K562 (cell line): ENCODE data around the gene SLC2A4. TPM values are rescaled to one million over a fixed set of nuclear protein-coding genes. Genes with fewer than 3 reads are reported as not detected.

ENCODE experiments used
- CBFA2T2 ChIP-seq: fragments of 450-650 bp; conservative IDR thresholded peaks from 2 replicates; pipeline ENCODE4 v1.6.1; 2017; ENCODE audit warnings: mild to moderate bottlenecking
- CCNT2 ChIP-seq: IDR thresholded peaks from 2 replicates; pipeline ENCODE4 v1.6.1; 2011; ENCODE audit warnings: borderline replicate concordance, low read depth, mild to moderate bottlenecking, moderate library complexity, mixed read lengths, low read length; ENCODE audit not compliant: insufficient read length; ENCODE audit errors: extremely low read depth
- CREM ChIP-seq: IDR thresholded peaks from 2 replicates; pipeline ENCODE4 v1.6.1; 2014; ENCODE audit warnings: antibody characterized with exemption, low read depth
- FOXJ2 ChIP-seq: fragments of 200-800 bp; sonication (Bioruptor generic); IDR thresholded peaks from 2 replicates; pipeline ENCODE4 v1.6.1; 2016; ENCODE audit warnings: missing genetic modification characterization, missing compliant biosample characterization
- GATA2 ChIP-seq: sonication (generic); formaldehyde crosslinking; IDR thresholded peaks from 2 replicates; pipeline ENCODE4 v1.4.0; 2020; ENCODE audit warnings: mild to moderate bottlenecking, missing genetic modification reagents
- KDM1A ChIP-seq, 2 experiments: fragments of 450-650 bp; IDR thresholded peaks; 2 replicates each; pipeline ENCODE4 v1.6.1; 2016; ENCODE audit warnings: mild to moderate bottlenecking in 2 of 2
- MEIS2 ChIP-seq: fragments of 450-650 bp; IDR thresholded peaks from 2 replicates; pipeline ENCODE4 v1.6.1; 2014; ENCODE audit warnings: mild to moderate bottlenecking; ENCODE audit not compliant: partially characterized antibody
- NR2C2 ChIP-seq, 2 experiments: fragments of 200-800 bp in 1 of 2; sonication (Bioruptor generic) in 1 of 2; sonication (generic) in 1 of 2; formaldehyde crosslinking in 1 of 2; IDR thresholded peaks; 2 replicates each; pipeline versions ENCODE4 v1.6.1 to v1.8.0; 2016 to 2022; ENCODE audit warnings: mild to moderate bottlenecking in 1 of 2, missing compliant biosample characterization in 1 of 2, missing genetic modification characterization in 1 of 2, missing genetic modification reagents in 1 of 2
- OTX1 ChIP-seq: fragments of 450-650 bp; formaldehyde crosslinking; IDR thresholded peaks from 2 replicates; pipeline ENCODE4 v1.4.0; 2022; ENCODE audit warnings: mild to moderate bottlenecking
- PKNOX1 ChIP-seq: fragments of 450-650 bp; IDR thresholded peaks from 2 replicates; pipeline ENCODE4 v1.6.1; 2016
- POLR2G ChIP-seq: fragments of 200-400 bp; formaldehyde crosslinking; IDR thresholded peaks from 2 replicates; pipeline ENCODE4 v1.6.1; 2017; ENCODE audit warnings: low read depth, mild to moderate bottlenecking, antibody characterized with exemption, low read length, moderate library complexity
- RBM39 ChIP-seq: fragments of 200-400 bp; formaldehyde crosslinking; optimal IDR thresholded peaks from 2 replicates; pipeline ENCODE3; 2018; ENCODE audit warnings: low read depth, low read length
- SMAD2 ChIP-seq: fragments of 150-350 bp; IDR thresholded peaks from 2 replicates; pipeline ENCODE4 v1.6.1; 2014; ENCODE audit warnings: low read depth, mild to moderate bottlenecking, low read length
- SREBF2 ChIP-seq: sonication (generic); formaldehyde crosslinking; IDR thresholded peaks from 2 replicates; pipeline ENCODE4 v1.4.0; 2020; ENCODE audit warnings: mild to moderate bottlenecking, missing genetic modification reagents
- TAF9B ChIP-seq: fragments of 450-650 bp; IDR thresholded peaks from 2 replicates; pipeline ENCODE4 v1.6.1; 2018; ENCODE audit warnings: mild to moderate bottlenecking; ENCODE audit not compliant: partially characterized antibody
- U2AF1 ChIP-seq: fragments of 200-400 bp; formaldehyde crosslinking; optimal IDR thresholded peaks from 2 replicates; pipeline ENCODE3; 2017; ENCODE audit warnings: mild to moderate bottlenecking, low read depth, low read length, moderate library complexity
- ZBTB2 ChIP-seq: fragments of 450-650 bp; IDR thresholded peaks from 2 replicates; pipeline ENCODE4 v1.6.1; 2016; ENCODE audit warnings: antibody characterized with exemption
- ZNF263 ChIP-seq: sonication (generic); formaldehyde crosslinking; IDR thresholded peaks from 2 replicates; pipeline ENCODE4 v1.8.0; 2022; ENCODE audit warnings: mild to moderate bottlenecking, missing genetic modification reagents, borderline replicate concordance
- ZNF41 ChIP-seq: fragments of 250-450 bp; sonication (Bioruptor Pico); conservative IDR thresholded peaks from 2 replicates; pipeline ENCODE4 v1.4.0; 2020; ENCODE audit warnings: mild to moderate bottlenecking
- polyA plus RNA-seq, 8 experiments: library from polyadenylated mRNA; depleted of rRNA in 4 of 8; stranded (reverse) in 5 of 8; unstranded in 3 of 8; fragments of >200 nt; fragmentation: Nextera tagmentation in 2 of 8; fragmentation: Illumina TruSeq in 1 of 8; extraction: Ambion mirVana in 2 of 8; extraction: Trizol in 1 of 8; gene quantifications; 2 replicates each; pipeline versions ENCODE4 v1.2.1 to v1.2.3, GENCODE V29; 2011 to 2014; ENCODE audit warnings: inconsistent platforms in 1 of 8, missing spikeins in 1 of 8
- total RNA-seq, 7 experiments: library from RNA; depleted of rRNA in 6 of 7; stranded (reverse); fragments of >200 nt in 6 of 7; fragmentation: Illumina TruSeq in 2 of 7; extraction: Trizol in 2 of 7; gene quantifications; 2 replicates each; pipeline versions ENCODE4 v1.2.1 to v1.2.3, GENCODE V29; 2011 to 2021; ENCODE audit warnings: low replicate concordance in 1 of 7

SLC2A4 gene
- total and polyA plus RNA-seq, 9 of the 15 experiments (the other 6 are each of a cell fraction or from before 2014, with no cell fraction given) = 0.74 to 3.5 (median 1.6) TPM

DNA sequence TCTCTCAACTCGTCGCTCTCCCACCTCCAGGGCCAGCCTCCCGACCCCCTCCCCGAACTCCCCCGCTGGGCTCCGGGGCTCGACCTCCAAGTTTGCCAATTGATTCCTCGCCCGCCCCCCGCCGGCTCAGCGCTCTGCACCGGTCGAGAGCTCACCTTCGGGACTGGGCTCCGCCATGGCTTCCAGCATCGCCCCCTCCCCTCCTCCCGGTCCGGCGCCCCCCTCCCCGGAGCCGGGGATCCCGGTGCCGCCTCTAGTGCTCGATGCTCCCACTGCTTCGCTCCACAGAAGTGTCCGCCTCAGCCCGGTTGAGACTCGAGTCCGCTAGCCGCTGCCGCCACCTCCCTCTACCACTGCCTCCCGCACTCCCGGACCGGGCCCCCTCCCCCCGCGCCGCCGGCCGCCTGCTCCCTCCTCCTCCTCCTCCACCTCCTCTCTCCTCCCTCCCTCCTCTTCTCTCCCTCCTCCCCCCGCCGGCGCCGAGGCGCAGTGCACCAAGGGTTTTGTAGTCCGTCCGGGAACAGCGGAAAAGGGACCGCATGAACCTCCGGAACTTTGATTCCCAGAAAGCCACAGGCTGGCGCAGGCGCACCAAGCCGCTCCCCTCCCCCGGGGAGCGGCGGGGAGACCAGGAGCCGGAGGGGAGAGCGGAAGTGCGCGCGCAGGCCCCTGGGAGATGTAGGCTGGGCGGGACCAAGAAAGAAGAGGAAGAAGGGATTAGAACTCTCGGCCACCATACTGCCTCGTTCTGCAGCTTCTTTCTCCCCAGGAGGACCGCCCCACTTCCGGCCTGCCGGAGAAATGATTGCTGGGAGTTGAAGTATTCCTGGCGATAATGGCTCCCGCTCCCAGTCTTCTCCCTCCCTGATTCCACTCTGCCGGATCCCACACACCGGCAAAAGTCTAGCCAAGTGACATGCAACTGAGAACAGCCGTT, 42.2 kb upstream of the SLC2A4 start, which contains the start of gene PHF23 (continued):
- TF ChIP-seq ZBTB2 = peak; percentile 94
- no peak for TF ChIP-seq CBFA2T2
- peak in 1 of 2 experiments; percentile 65; a peak in 2 of 4 replicates for TF ChIP-seq KDM1A (IDR thresholded peaks at IDR 0.05)
- TF ChIP-seq MEIS2 = peak; percentile 78
- peak; percentile 79 for TF ChIP-seq CREM
- TF ChIP-seq FOXJ2 (tag) = 0 out of 2 replicates have a peak, but pooled peaks have one; percentile 30
- no peak for TF ChIP-seq RBM39
- no peak for TF ChIP-seq ZNF41
- TF ChIP-seq POLR2G = peak; percentile 80
- 0 out of 2 replicates have a peak, but pooled peaks have one; percentile 8 for TF ChIP-seq OTX1 (CRISPR knock-in tag)
- TF ChIP-seq PKNOX1 = peak; percentile 79
- TF ChIP-seq NR2C2 (CRISPR knock-in tag; IDR thresholded peaks at IDR 0.05) = no peak
- TF ChIP-seq NR2C2 (tag; IDR thresholded peaks at IDR 0.05) = peak; percentile 87
- peak; percentile 69 for TF ChIP-seq CCNT2
- TF ChIP-seq GATA2 (CRISPR knock-in tag) = no peak
- peak; percentile 25 for TF ChIP-seq TAF9B
- no peak for TF ChIP-seq SREBF2 (CRISPR knock-in tag)
- TF ChIP-seq ZNF263 (CRISPR knock-in tag) = peak; percentile 100
- no peak for TF ChIP-seq U2AF1
- TF ChIP-seq SMAD2 = no peak
